AG04449 (cell line): Measurements from ENCODE around the gene PFN3.

ENCODE experiments used
- CTCF ChIA-PET: fragments of 350-600 bp; formaldehyde crosslinking; extraction: SDS; loops from one replicate; lab custom pipeline; 2021; ENCODE audit warnings: antibody characterized with exemption; lab: Yijun Ruan, JAX
- POLR2A ChIA-PET: fragments of 400-600, 350-600 bp; formaldehyde crosslinking; extraction: SDS; loops from one replicate; lab custom pipeline; 2020; ENCODE audit warnings: antibody characterized with exemption, inconsistent platforms; lab: Yijun Ruan, JAX
- DNase-seq: peaks from one replicate; pipeline ENCODE4 v3.0.0-alpha.2; 2010; ENCODE audit warnings: low read depth, low spot score
- H3K4me3 ChIP-seq: 2 replicates; pipeline ENCODE4 v1.5.1; 2011; ENCODE audit warnings: low read depth, mild to moderate bottlenecking, control low read depth, low read length
- TF ChIP-seq, protein P1 (sequence below): IDR thresholded peaks from one replicate; pipeline ENCODE4 v1.5.1; 2011; ENCODE audit warnings: mild to moderate bottlenecking, moderate library complexity, low read length, control low read depth, inconsistent platforms; ENCODE audit not compliant: insufficient read depth; ENCODE audit errors: missing control alignments

PFN3 gene

DNA sequence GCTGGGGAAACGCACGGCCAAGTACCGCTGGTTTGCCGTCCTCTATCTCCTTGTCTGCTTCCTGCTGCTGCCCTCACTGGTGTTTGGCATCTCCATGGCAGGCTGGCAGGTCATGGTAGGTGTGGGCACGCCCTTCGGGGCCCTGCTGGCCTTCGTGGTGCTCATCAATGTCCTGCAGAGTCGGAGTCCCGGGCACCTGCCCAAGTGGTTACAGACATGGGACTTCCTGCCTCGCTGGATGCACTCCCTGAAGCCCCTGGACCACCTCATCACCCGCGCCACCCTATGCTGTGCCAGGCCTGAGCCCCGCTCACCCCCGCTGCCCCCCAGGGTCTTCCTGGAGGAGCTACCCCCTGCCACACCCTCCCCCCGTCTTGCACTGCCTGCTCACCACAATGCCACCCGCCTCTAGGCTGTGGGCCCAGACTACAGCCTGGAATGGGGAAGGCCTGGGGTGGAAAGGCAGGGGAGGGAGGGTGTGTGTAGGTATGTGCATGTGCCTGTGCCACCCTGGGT is 2.5 kb downstream of the PFN3 start:
- TF ChIP-seq, protein P1, sequence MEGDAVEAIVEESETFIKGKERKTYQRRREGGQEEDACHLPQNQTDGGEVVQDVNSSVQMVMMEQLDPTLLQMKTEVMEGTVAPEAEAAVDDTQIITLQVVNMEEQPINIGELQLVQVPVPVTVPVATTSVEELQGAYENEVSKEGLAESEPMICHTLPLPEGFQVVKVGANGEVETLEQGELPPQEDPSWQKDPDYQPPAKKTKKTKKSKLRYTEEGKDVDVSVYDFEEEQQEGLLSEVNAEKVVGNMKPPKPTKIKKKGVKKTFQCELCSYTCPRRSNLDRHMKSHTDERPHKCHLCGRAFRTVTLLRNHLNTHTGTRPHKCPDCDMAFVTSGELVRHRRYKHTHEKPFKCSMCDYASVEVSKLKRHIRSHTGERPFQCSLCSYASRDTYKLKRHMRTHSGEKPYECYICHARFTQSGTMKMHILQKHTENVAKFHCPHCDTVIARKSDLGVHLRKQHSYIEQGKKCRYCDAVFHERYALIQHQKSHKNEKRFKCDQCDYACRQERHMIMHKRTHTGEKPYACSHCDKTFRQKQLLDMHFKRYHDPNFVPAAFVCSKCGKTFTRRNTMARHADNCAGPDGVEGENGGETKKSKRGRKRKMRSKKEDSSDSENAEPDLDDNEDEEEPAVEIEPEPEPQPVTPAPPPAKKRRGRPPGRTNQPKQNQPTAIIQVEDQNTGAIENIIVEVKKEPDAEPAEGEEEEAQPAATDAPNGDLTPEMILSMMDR: no peak
- no peak overlapping the region for H3K4me3 ChIP-seq
- DNase-seq: no peak
- CTCF ChIA-PET: interaction anchor here (31.8 to 35.1 kb wide), 2 partner anchors 2 to 18 kb away, joined by 853 read pairs; partner anchors contain the start of genes F12, PFN3 and SLC34A1
- POLR2A ChIA-PET: no interaction called here

DNA sequence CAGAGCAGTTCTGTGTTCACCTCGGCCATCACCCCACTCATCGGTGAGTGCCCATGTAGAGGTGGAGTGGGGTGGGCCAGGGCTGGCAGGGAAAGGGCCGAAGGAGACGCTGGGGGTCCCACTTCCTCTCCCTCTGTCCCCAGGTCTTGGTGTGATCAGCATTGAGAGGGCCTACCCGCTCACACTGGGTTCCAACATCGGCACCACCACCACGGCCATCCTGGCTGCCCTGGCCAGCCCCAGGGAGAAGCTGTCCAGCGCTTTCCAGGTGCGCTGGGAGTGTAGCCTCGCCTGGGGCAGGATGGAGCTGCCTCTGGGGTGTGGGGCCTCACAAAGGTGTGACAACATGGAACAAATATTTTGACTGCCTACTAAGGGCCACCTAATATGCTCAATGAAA is 3.7 kb downstream of the PFN3 start:
- no peak for DNase-seq
- ChIA-PET POLR2A (no interaction called here), CTCF (interaction anchor here (31.8 to 35.1 kb wide), 2 partner anchors 1 to 17 kb away, joined by 853 read pairs; partner anchors contain the start of genes F12, PFN3 and SLC34A1)
- TF ChIP-seq, protein P1: no peak
- no peak overlapping the region for H3K4me3 ChIP-seq

DNA sequence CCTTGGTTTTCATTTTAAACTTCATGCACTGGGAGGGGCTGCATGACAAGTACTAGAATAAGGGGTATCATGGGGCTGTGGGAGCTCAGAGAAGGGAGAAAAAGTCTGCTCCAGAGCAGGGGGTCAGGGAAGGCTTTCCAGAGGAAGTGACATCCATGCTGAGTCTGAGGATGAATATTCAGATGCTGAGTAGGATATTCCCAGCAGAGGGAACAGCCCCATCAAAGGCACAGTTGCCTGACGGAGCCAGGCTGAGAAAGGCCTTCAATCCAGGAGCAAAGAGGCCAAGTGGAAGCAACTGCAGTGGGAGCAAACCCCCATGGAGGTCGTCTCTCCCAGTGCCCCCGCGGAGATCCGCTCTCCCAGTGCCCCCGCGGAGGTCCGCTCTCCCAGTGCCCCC is 4.4 kb downstream of the PFN3 start:
- TF ChIP-seq, protein P1: no peak
- CTCF ChIA-PET: interaction anchor here (9.4 to 35.1 kb wide), 3 partner anchors 0 to 51 kb away, joined by 412 to 853 read pairs (median 853); partner anchors contain the start of genes F12, PFN3, PRR7 and SLC34A1
- POLR2A ChIA-PET: no interaction called here
- DNase-seq: no peak
- H3K4me3 ChIP-seq: no peak overlapping the region

DNA sequence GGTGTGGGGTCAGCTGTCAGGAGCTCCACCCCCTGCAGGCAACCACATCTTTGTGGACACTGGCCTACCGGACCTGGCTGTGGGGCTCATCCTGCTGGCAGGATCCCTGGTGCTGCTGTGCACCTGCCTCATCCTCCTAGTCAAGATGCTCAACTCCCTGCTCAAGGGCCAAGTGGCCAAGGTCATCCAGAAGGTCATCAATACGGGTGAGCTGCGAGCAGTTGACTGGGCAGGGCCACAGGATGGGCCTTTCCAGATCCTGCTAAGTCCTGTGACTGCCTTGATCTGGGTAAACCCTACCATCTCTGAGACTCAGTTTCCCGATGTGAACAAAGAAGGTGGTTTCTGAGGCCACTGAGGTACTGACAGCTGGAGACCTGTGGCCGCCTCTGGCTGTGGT is 6.5 kb downstream of the PFN3 start:
- ChIA-PET POLR2A (no interaction called here), CTCF (interaction anchor here (0.9 to 35.1 kb wide), 4 partner anchors 2 to 107 kb away, joined by 3 to 853 read pairs (median 632); partner anchors contain the start of genes F12, PFN3, PRR7 and SLC34A1)
- no peak for DNase-seq
- no peak overlapping the region for H3K4me3 ChIP-seq
- TF ChIP-seq, protein P1: no peak

DNA sequence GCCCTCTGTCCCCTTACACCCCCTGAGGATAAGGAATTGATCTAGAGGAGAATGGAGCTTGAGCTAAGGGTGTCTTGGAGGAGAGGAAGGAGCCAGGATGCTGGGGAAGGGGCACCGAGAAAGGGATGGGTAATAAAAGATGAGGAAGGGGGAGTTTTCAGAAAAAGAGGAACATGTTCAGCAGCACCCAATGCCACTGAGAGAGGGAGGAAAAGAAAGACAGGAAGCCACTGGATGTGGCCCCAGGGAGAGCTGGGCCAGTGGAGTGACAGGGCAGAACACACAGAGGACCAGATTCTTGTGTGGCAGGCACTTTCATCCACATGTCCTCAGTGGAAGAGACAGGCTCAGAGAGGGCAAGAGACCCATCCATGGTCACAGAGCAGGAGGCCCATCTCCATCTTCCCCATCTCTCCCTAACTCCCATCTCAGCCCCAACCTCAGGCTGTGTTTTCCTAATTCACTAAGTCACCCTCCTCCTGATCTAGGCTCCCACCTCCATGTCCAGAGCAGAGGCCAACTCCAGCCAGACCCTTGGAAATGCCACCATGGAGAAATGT is 7.2 kb downstream of the PFN3 start:
- H3K4me3 ChIP-seq: no peak overlapping the region
- ChIA-PET POLR2A (no interaction called here), CTCF (interaction anchor here (1.0 to 35.1 kb wide), 6 partner anchors 3 to 280 kb away, joined by 3 to 853 read pairs (median 230); partner anchors contain the start of genes F12, GRK6, PFN3 and PRR7)
- TF ChIP-seq, protein P1: no peak
- no peak for DNase-seq

DNA sequence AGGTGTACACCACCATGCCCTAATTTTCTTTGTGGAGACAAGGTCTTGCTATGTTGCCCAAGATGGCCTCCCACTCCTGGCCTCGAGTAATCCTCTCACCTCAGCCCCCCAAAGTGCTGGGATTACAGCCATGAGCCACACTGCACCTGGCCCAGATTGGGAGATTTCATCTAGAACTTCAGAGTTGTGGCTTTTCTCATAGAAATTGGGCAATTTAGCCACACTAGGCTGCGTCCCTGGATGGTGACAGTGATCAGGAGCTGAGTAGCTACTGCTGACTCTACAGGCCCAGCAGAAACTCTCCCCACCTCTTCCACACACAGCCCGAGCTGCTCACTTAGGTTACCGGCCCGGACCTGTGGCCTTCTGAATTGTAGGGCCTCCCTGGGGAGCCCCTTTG is 7.7 kb downstream of the PFN3 start:
- no peak for DNase-seq
- ChIA-PET POLR2A (no interaction called here), CTCF (interaction anchor here (0.7 to 35.1 kb wide), 7 partner anchors 3 to 279 kb away, joined by 3 to 853 read pairs (median 47); partner anchors contain the start of genes F12, GRK6, PFN3 and PRR7)
- TF ChIP-seq, protein P1: no peak
- no peak overlapping the region for H3K4me3 ChIP-seq
